ENCODE data around the gene RAF1. TPM values are rescaled to one million over a fixed set of nuclear protein-coding genes. Genes with fewer than 3 reads are reported as not detected.

RAF1 gene
- total RNA-seq, 1 donor from 2014 or later = 103 TPM

GRCh38 chr3:12574661-12575060 is 89.3 kb downstream of the RAF1 start:
- Mint-ChIP-seq H3K36me3 (ENCODE audit: low read depth) (peaks cover 92% of the 10 kb centered on the region), H3K27ac (no peak overlapping the region)
- POLR2A ChIA-PET = no interaction called here

DNA sequence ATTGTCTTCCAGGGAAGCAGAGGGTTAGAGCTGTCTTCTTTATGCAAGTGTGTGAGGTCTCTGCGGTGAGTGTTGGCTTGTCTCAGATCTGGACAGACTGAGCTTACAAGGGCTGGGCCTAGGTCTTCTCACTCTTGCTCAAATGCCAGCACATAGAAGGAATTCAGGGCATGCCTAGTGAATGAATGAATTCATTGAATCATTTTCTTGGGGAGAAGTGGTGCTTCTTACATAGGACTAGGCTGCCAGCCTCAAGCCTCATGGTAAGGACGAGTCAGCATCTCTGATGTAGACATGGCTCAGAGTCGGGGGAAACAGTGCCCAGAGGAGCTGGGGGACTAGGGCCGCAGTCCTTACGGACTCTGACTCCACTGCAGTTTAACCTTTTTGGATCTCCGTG is 89.8 kb downstream of the RAF1 start:
- no peak for DNase-seq
- Mint-ChIP-seq H3K4me1 (no peaks in the 10 kb centered on the region), H3K4me3 (no peak overlapping the region), H3K9me3 (peaks cover 7% of the 10 kb centered on the region), H3K27ac (no peak overlapping the region), H3K27me3 (no peaks in the 10 kb centered on the region), H3K36me3 (ENCODE audit: low read depth) (peaks cover 91% of the 10 kb centered on the region)
- ChIA-PET CTCF (no interaction called here), POLR2A (no interaction called here)
- ATAC-seq (ENCODE audit: low read depth) = no peak
- TF ChIP-seq CTCF (IDR thresholded peaks at IDR 0.05) = no peak
- intact Hi-C loops (cut with micrococcal nuclease) = no loop called here

More at GRCh38 chr3:12574661-12575060, 89.3 kb downstream of the RAF1 start:
- Mint-ChIP-seq H3K27me3 (no peaks in the 10 kb centered on the region), H3K4me1 (peaks cover 3% of the 10 kb centered on the region), H3K4me3 (no peak overlapping the region), H3K9me3 (peaks cover 7% of the 10 kb centered on the region)
- CTCF ChIA-PET = no interaction called here
- DNase-seq (no peak), ATAC-seq (ENCODE audit: low read depth) (no peak)
- intact Hi-C loops (cut with micrococcal nuclease) = no loop called here
- no peak for TF ChIP-seq CTCF (IDR thresholded peaks at IDR 0.05)

DNA sequence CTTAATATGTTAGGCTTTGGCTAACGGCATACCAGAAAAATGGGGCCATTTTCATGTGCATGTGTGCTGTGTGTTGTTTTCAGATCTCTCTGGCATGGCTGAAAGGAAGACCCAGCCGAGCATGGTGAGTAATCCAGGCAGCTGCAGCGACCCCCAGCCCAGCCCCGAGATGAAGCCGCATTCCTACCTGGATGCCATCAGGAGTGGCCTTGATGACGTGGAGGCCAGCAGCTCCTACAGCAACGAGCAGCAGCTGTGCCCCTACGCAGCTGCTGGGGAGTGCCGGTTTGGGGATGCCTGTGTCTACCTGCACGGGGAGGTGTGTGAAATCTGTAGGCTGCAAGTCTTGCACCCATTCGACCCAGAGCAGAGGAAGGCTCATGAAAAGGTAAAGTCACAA is 91.9 kb downstream of the RAF1 start:
- intact Hi-C loops (cut with micrococcal nuclease) = no loop called here
- Mint-ChIP-seq H3K27ac (no peak overlapping the region), H3K4me1 (peaks cover 8% of the 10 kb centered on the region), H3K27me3 (no peaks in the 10 kb centered on the region), H3K9me3 (peaks cover 4% of the 10 kb centered on the region), H3K36me3 (ENCODE audit: low read depth) (peaks cover 85% of the 10 kb centered on the region), H3K4me3 (no peak overlapping the region)
- no peak for TF ChIP-seq CTCF (IDR thresholded peaks at IDR 0.05)
- no peak for DNase-seq
- POLR2A ChIA-PET = no interaction called here
- CTCF ChIA-PET = no interaction called here
- ATAC-seq (ENCODE audit: low read depth) = no peak

- intact Hi-C loops (cut with micrococcal nuclease) = no loop called here
- H3K27me3 Mint-ChIP-seq = no peaks in the 10 kb centered on the region
- ChIA-PET CTCF (no interaction called here), POLR2A (no interaction called here)
- peaks cover 76% of the 10 kb centered on the region for H3K36me3 Mint-ChIP-seq (ENCODE audit: low read depth)
- H3K4me3 Mint-ChIP-seq = no peak overlapping the region
- H3K27ac Mint-ChIP-seq = no peak overlapping the region
- H3K4me1 Mint-ChIP-seq = peaks cover 14% of the 10 kb centered on the region
- peaks cover 11% of the 10 kb centered on the region for H3K9me3 Mint-ChIP-seq
- no peak for TF ChIP-seq CTCF (IDR thresholded peaks at IDR 0.05)
- DNase-seq (no peak), ATAC-seq (ENCODE audit: low read depth) (no peak)
Observed at GRCh38 chr3:12569836-12570235, 94.1 kb downstream of the RAF1 start.

DNA sequence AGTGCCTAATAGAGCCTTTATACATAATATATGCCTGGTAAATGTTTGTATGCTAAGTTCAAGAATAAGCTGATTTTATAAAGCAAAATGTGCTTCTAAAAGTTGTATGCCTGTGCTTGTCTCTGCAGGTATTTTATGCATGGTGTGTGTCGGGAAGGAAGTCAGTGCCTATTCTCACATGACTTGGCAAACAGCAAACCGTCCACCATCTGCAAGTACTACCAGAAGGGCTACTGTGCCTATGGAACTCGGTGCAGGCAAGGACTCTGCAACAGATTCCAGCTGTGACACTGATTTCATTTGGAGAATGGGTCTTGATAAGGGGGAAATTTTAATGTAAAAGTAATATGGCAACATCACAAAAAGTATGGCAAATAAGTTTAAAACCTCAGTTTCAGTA is 95.2 kb downstream of the RAF1 start:
- Mint-ChIP-seq H3K4me3 (no peak overlapping the region), H3K36me3 (ENCODE audit: low read depth) (peaks cover 71% of the 10 kb centered on the region), H3K4me1 (peaks cover 19% of the 10 kb centered on the region), H3K9me3 (peaks cover 16% of the 10 kb centered on the region), H3K27ac (no peak overlapping the region), H3K27me3 (no peaks in the 10 kb centered on the region)
- CTCF ChIA-PET = no interaction called here
- no peak for ATAC-seq (ENCODE audit: low read depth)
- POLR2A ChIA-PET = interaction anchor here (0.6 to 0.9 kb wide), 2 partner anchors 10 to 1281 kb away, joined by 3 read pairs; no protein-coding TSS in a partner anchor
- no peak for DNase-seq
- intact Hi-C loops (cut with micrococcal nuclease) = no loop called here
- no peak for TF ChIP-seq CTCF (IDR thresholded peaks at IDR 0.05)
